ENCODE measurements around the gene GTSF1L. TPM values are rescaled to one million over a fixed set of nuclear protein-coding genes. Genes with fewer than 3 reads are reported as not detected.
"Not testable (repeated sequence)": the region's sequence is repeated elsewhere in the genome, so short reads cannot be mapped to it uniquely, and the experiment has no call there.

Gene GTSF1L
- total RNA-seq, 2 experiments from 2014 or later, result not detected

DNA sequence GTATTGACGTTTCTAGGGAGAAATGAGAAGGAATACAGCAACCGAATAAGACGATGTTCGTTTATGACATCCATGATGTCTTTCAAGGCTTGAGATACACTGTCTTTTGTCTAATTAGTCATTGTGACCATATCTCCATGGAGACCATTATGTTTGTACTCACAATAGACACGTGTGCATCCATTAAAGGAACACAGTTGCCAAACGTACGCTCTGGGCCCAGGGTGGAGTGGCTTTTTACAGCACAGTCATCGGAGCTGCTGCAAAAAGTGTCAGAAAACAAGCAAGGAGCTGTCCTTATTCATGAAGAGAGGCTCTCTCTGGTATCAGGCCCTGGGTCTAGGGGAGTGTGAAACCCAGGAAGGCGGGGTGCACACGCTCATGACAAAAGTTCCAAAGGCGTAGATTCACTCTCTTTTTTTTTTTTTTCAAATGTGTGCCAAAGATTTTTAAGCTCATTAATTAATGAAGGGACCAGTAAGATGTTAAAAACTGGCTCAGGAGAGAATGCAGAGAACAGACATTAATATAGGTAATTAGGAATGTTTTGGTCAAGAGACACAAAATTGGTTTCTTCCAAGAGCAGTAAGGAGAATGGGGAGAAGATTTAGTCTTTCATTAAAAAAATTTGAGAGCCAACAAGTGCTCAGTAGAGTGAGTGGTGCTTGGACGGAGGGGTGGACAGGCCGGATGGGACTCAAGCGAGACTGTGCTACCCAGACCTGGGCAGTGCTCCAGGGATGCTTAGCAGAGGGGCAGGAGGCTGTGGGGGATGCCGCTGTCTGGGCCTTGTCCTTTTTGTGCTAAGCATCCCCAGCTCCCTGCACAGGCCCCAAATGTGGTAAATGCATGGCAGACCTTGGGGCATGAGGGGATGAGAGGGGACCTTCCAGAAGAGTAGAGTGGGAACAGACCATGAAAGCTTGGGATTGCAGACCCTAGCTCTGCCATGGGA, 34.9 kb upstream of the GTSF1L start:
- TF ChIP-seq CTCF (IDR thresholded peaks at IDR 0.05), result no peak
- Mint-ChIP-seq H3K27ac (no peak overlapping the region), H3K4me3 (no peak overlapping the region), H3K4me1 (ENCODE audit: low read depth) (peaks cover 4% of the 10 kb centered on the region), H3K27me3 (peaks cover 5% of the 10 kb centered on the region), H3K36me3 (ENCODE audit: low read depth) (no peaks in the 10 kb centered on the region), H3K9me3 (peaks cover 3% of the 10 kb centered on the region)
- DNase-seq, result no peak
- intact Hi-C loops (cut with micrococcal nuclease), result no loop called here
- ATAC-seq, result no peak
- ChIA-PET CTCF (interaction anchor here (1.4 kb wide), 1 partner anchor 11 kb away, joined by 4 read pairs; no protein-coding TSS in a partner anchor), POLR2A (interaction anchor here (0.8 kb wide), 1 partner anchor 23 kb away, joined by 3 read pairs; no protein-coding TSS in a partner anchor)

GRCh38 chr20:43757888-43758287, 31.1 kb upstream of the GTSF1L start:
- H3K4me1 Mint-ChIP-seq (ENCODE audit: low read depth); POLR2A ChIA-PET; CTCF ChIA-PET; H3K4me3 Mint-ChIP-seq; ATAC-seq; DNase-seq; H3K27ac Mint-ChIP-seq; H3K9me3 Mint-ChIP-seq; H3K27me3 Mint-ChIP-seq; H3K36me3 Mint-ChIP-seq (ENCODE audit: low read depth): not testable (repeated sequence)
- intact Hi-C loops (cut with micrococcal nuclease), result loop anchor here (10.0 kb wide), 1 partner anchor 197 kb away; no protein-coding TSS in a partner anchor

GRCh38 chr20:43755851-43756250, 29.0 kb upstream of the GTSF1L start:
- Mint-ChIP-seq H3K9me3 (peaks cover 14% of the 10 kb centered on the region), H3K4me1 (ENCODE audit: low read depth) (peaks cover 27% of the 10 kb centered on the region), H3K27ac (no peak overlapping the region), H3K4me3 (no peak overlapping the region), H3K36me3 (ENCODE audit: low read depth) (peaks cover 4% of the 10 kb centered on the region), H3K27me3 (peaks cover 10% of the 10 kb centered on the region)
- ATAC-seq (no peak), DNase-seq (no peak)
- intact Hi-C loops (cut with micrococcal nuclease), result loop anchor here (10.0 kb wide), 1 partner anchor 199 kb away; no protein-coding TSS in a partner anchor
- CTCF ChIA-PET, result no interaction called here
- POLR2A ChIA-PET, result no interaction called here
- TF ChIP-seq CTCF (IDR thresholded peaks at IDR 0.05), result no peak

GRCh38 chr20:43755390-43755789, 28.6 kb upstream of the GTSF1L start:
- intact Hi-C loops (cut with micrococcal nuclease), result loop anchor here (10.0 kb wide), 1 partner anchor 199 kb away; no protein-coding TSS in a partner anchor
- Mint-ChIP-seq H3K36me3 (ENCODE audit: low read depth) (peaks cover 4% of the 10 kb centered on the region), H3K9me3 (peaks cover 17% of the 10 kb centered on the region), H3K27ac (no peak overlapping the region), H3K4me1 (ENCODE audit: low read depth) (peaks cover 30% of the 10 kb centered on the region), H3K4me3 (no peak overlapping the region), H3K27me3 (peaks cover 10% of the 10 kb centered on the region)
- CTCF ChIA-PET, result interaction anchor here (1.2 kb wide), 1 partner anchor 325 kb away, joined by 3 read pairs; no protein-coding TSS in a partner anchor
- DNase-seq (no peak), ATAC-seq (no peak)
- POLR2A ChIA-PET, result interaction anchor here (0.6 kb wide), 1 partner anchor 29 kb away, joined by 5 read pairs; the partner anchor contains the start of gene GTSF1L
- no peak for TF ChIP-seq CTCF (IDR thresholded peaks at IDR 0.05)

- H3K27ac Mint-ChIP-seq, result peak overlapping the region; percentile 95
- peak overlapping the region; percentile 51 for H3K4me3 Mint-ChIP-seq
- ChIA-PET POLR2A (interaction anchor here (3.2 kb wide), 1 partner anchor 317 kb away, joined by 9 read pairs; no protein-coding TSS in a partner anchor), CTCF (interaction anchor here (1.0 to 4.7 kb wide), 4 partner anchors 9 to 329 kb away, joined by 3 to 60 read pairs (median 19); no protein-coding TSS in a partner anchor)
- peaks cover 35% of the 10 kb centered on the region for H3K4me1 Mint-ChIP-seq (ENCODE audit: low read depth)
- DNase-seq, result peak; percentile 76
- no peak for TF ChIP-seq CTCF (IDR thresholded peaks at IDR 0.05)
- peak; percentile 8 for ATAC-seq
- peaks cover 7% of the 10 kb centered on the region for H3K27me3 Mint-ChIP-seq
- H3K36me3 Mint-ChIP-seq (ENCODE audit: low read depth), result peaks cover 4% of the 10 kb centered on the region
- H3K9me3 Mint-ChIP-seq, result peaks cover 14% of the 10 kb centered on the region
- intact Hi-C loops (cut with micrococcal nuclease), result loop anchor here (10.0 kb wide), 1 partner anchor 202 kb away; no protein-coding TSS in a partner anchor
Measured at GRCh38 chr20:43752561-43753301, 25.9 kb upstream of the GTSF1L start.

All from activated CD8-positive, alpha-beta T cell treated with anti-CD3 and anti-CD28 coated beads for 36 hours (primary cell).